Epithelial cell of proximal tubule (primary cell): ENCODE measurements around the gene BOLL. TPM values are rescaled to one million over a fixed set of nuclear protein-coding genes. Genes with fewer than 3 reads are reported as not detected.

Experiments used
- DNase-seq: peaks from one replicate; pipeline ENCODE4 v3.0.0-alpha.2; 2011; ENCODE audit warnings: low read depth
- H3K4me3 ChIP-seq: 2 replicates; pipeline ENCODE4 v1.5.1; 2011; ENCODE audit warnings: low read depth, mild to moderate bottlenecking, low read length
- total RNA-seq: library from RNA; depleted of rRNA; stranded (reverse); fragments of >200 nt; gene quantifications from 2 replicates; pipeline ENCODE4 v1.2.3, GENCODE V29; 2015
- TF ChIP-seq, protein P1 (sequence below): conservative IDR thresholded peaks from 2 replicates; pipeline ENCODE4 v1.5.1; 2012; ENCODE audit warnings: low read depth, mild to moderate bottlenecking, low read length

BOLL gene
- total RNA-seq, 1 donor from 2014 or later = not detected

DNA sequence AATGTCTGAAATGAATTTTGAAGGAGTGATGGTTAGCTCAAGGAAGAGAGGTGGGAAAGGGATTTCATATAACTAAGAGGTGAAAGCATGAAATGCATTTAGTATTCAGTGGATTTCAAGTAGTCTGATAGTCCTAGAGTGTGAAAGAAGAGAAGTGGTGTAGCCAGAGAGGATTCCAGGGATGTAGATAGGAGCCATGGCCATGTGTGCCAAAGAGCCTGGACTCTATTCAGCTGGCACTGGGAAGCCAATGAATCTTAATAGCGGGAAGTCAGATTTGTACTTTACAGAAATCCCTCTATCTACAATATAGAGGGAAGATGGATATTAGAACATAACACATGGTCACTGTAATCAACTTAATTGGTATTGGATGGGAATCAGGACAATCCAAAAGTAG, 8.3 kb upstream of the BOLL start:
- TF ChIP-seq, protein P1, sequence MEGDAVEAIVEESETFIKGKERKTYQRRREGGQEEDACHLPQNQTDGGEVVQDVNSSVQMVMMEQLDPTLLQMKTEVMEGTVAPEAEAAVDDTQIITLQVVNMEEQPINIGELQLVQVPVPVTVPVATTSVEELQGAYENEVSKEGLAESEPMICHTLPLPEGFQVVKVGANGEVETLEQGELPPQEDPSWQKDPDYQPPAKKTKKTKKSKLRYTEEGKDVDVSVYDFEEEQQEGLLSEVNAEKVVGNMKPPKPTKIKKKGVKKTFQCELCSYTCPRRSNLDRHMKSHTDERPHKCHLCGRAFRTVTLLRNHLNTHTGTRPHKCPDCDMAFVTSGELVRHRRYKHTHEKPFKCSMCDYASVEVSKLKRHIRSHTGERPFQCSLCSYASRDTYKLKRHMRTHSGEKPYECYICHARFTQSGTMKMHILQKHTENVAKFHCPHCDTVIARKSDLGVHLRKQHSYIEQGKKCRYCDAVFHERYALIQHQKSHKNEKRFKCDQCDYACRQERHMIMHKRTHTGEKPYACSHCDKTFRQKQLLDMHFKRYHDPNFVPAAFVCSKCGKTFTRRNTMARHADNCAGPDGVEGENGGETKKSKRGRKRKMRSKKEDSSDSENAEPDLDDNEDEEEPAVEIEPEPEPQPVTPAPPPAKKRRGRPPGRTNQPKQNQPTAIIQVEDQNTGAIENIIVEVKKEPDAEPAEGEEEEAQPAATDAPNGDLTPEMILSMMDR = no peak
- no peak overlapping the region for H3K4me3 ChIP-seq
- DNase-seq = no peak

GRCh38 chr2:197786010-197786877, 1.1 kb upstream of the BOLL start:
- H3K4me3 ChIP-seq = peak overlapping the region; percentile 48
- TF ChIP-seq, protein P1 = peak; percentile 67
- DNase-seq = no peak

DNA sequence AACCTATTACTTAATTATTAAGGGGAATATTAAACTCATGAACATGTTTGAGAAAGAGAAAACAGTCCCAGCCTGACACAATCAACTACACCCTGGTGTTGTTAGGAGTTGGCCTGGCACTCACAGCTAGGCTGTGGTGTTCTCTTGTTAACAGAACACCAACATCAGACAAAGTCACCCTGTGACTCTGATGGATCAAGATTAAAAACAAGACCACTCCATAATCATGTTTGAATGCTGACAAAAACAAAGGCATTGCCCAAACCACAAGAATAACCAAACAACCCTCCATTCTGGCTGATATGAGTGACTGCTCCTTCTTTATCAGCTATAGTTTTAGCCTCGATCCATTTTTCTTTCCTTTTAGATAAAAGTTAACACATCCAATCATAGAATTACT, 3.0 kb downstream of the BOLL start:
- TF ChIP-seq, protein P1 = no peak
- no peak for DNase-seq
- no peak overlapping the region for H3K4me3 ChIP-seq

DNA sequence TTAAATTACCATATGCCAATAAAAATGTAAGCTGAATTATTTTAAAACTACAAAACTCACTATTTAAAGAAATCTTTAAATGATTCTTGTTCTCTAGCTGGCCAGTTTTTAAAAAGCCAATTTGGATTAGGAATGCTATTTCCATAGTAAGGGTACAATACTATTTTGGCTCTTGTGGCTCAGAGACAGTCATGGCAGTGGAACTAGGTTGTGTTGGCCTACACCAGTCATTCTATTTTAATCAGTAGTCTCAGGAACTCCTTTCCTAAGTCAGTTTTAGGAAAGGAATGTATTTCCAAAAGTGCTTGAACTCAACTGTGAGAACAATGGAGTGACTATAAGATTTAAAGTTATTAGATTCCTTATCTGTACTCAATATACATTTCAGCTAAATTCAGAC, 5.9 kb downstream of the BOLL start:
- H3K4me3 ChIP-seq = no peak overlapping the region
- TF ChIP-seq, protein P1 = no peak
- no peak for DNase-seq

DNA sequence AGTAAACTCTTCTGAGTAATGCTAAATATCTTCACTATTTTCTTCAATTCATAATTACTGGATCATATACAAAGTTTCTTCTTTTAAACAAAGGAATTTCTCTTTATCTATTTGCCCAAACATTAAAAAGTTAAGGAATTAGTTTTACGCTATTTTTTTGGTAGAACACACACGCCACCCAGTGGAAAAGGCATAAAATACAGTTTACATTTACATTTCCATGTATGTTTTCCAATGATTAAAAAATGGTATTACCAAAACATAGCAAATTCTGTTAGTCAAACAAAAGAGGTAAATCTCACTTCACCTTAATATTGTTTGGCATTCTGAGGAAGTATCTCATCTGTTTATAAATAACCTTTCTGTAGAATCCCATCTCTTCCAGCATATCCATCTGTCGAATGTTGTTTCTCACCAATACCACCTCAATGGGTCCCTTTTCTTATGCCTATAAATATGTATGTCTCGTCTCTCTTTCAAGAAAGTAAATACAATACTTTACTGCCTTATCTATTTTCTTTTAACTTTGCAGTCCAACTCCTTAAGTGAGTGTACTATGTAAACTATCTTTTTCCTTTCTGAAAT, 7.2 kb downstream of the BOLL start:
- TF ChIP-seq, protein P1 = peak; percentile 65
- no peak for DNase-seq
- no peak overlapping the region for H3K4me3 ChIP-seq

DNA sequence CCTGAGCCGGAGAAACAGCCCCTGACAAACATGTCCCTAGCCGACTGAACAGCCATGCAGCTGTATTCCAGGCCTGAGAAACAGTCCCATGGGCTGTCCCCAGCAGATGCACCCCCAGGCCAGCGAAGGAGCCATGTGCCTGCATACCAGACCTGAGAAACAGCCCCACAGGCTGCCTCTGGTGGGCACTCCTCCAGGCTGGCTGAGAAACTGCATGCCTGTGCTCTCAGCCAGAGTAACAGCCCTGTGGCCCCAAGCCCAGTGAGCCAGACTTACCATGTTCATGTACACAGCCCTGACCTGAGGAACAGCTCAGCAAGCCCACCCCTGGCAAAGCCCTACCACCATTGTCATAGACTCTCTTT, 24.8 kb downstream of the BOLL start:
- H3K4me3 ChIP-seq = no peak overlapping the region
- no peak for DNase-seq
- TF ChIP-seq, protein P1 = no peak
